AG04449 (cell line): ENCODE data around the gene SUMO4.

ENCODE experiments used
- CTCF ChIA-PET: fragments of 350-600 bp; formaldehyde crosslinking; extraction: SDS; loops from one replicate; lab custom pipeline; 2021; ENCODE audit warnings: antibody characterized with exemption; lab: Yijun Ruan, JAX
- POLR2A ChIA-PET: fragments of 400-600, 350-600 bp; formaldehyde crosslinking; extraction: SDS; loops from one replicate; lab custom pipeline; 2020; ENCODE audit warnings: antibody characterized with exemption, inconsistent platforms; lab: Yijun Ruan, JAX
- DNase-seq: peaks from one replicate; pipeline ENCODE4 v3.0.0-alpha.2; 2010; ENCODE audit warnings: low read depth, low spot score
- H3K4me3 ChIP-seq: 2 replicates; pipeline ENCODE4 v1.5.1; 2011; ENCODE audit warnings: low read depth, mild to moderate bottlenecking, control low read depth, low read length
- TF ChIP-seq, protein P1 (sequence below): IDR thresholded peaks from one replicate; pipeline ENCODE4 v1.5.1; 2011; ENCODE audit warnings: mild to moderate bottlenecking, moderate library complexity, low read length, control low read depth, inconsistent platforms; ENCODE audit not compliant: insufficient read depth; ENCODE audit errors: missing control alignments

The SUMO4 gene

DNA sequence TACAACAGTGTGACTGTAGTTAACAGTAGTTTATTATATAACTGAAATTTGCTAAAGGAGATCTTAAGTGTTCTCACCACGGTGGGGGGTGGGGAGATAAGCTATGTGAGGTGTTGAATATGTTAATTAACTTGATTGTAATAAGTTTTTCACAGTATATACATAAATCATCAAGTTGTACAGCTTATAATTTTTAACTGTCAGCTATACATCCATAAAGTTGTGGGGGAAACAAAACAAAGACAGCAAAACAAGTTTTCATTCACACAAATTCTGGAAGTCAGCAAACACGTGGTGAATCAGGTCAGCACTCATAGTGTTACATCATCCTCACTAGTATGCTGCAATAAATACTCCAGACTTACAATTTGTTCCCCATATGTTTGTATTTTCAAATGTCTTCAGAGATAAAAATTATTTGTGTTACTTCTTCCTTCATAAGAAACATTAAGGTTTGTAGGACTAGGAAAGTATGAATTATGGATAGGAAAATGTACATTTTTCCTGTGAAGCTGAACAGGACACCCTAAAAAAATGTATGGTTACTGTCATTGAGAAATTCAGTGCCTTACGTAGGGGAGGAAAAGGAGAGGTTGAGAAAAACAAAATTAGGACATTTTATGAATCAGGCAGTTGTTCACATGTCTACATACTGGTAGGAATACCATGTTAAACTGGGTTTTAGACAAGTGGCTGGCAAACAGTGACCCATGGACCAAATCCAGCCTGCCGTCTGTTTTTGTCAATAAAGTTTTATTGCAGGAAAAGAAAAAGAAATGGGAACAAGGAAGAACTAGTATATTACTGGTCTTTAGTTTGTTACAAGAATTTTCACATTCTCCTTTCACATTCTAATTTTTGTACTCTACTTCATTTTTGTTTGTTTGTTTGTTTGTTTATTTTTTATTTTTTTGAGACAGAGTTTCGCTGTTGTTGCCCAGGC lies 6.0 kb downstream of the SUMO4 start:
- no peak for DNase-seq
- POLR2A ChIA-PET, result no interaction called here
- H3K4me3 ChIP-seq, result no peak overlapping the region
- CTCF ChIA-PET, result interaction anchor here (1.5 kb wide), 1 partner anchor 26 kb away, joined by 4 read pairs; no protein-coding TSS in a partner anchor
- TF ChIP-seq, protein P1, sequence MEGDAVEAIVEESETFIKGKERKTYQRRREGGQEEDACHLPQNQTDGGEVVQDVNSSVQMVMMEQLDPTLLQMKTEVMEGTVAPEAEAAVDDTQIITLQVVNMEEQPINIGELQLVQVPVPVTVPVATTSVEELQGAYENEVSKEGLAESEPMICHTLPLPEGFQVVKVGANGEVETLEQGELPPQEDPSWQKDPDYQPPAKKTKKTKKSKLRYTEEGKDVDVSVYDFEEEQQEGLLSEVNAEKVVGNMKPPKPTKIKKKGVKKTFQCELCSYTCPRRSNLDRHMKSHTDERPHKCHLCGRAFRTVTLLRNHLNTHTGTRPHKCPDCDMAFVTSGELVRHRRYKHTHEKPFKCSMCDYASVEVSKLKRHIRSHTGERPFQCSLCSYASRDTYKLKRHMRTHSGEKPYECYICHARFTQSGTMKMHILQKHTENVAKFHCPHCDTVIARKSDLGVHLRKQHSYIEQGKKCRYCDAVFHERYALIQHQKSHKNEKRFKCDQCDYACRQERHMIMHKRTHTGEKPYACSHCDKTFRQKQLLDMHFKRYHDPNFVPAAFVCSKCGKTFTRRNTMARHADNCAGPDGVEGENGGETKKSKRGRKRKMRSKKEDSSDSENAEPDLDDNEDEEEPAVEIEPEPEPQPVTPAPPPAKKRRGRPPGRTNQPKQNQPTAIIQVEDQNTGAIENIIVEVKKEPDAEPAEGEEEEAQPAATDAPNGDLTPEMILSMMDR, result no peak

DNA sequence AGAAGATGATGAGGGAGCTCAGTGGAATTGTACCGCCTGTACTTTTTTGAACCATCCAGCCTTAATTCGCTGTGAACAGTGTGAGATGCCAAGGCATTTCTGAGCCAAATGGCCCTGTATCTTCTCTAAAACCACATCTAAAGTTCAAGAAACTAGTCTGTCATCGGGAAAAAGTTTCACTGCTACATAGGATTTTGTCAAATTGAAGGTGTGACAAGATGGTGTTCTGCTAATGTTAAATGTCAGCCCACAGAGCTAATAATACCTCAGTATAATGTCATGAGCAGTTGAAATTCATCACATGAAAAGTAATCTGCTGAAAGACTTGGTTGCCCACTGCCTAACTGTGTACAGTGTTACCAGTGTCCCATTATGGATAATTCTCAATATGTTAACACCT lies 9.6 kb downstream of the SUMO4 start:
- DNase-seq, result no peak
- H3K4me3 ChIP-seq, result no peak overlapping the region
- CTCF ChIA-PET, result interaction anchor here (0.9 to 1.0 kb wide), 2 partner anchors 14 to 23 kb away, joined by 3 read pairs; no protein-coding TSS in a partner anchor
- POLR2A ChIA-PET, result no interaction called here
- TF ChIP-seq, protein P1, result no peak

DNA sequence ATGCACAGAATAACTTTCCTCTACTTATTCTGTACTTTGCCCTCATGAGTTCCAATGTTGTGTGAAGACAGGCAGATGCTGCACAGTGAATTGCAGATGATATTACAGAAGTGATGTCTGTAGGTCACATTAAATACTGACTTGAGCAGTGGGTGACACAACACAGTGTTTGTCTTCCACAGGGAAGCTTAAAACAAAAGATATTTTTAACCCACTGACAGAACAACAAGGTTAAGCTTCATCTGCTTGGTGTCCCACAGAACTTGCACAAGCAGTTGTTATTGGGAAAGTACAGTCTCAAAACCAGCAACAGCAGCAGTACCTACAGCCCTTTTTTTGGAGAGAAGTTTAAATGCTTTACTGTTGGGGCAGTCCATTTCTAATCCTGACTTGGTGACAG lies 10.5 kb downstream of the SUMO4 start:
- H3K4me3 ChIP-seq, result no peak overlapping the region
- no peak for DNase-seq
- POLR2A ChIA-PET, result interaction anchor here (0.5 kb wide), 1 partner anchor 376 kb away, joined by 3 read pairs; no protein-coding TSS in a partner anchor
- TF ChIP-seq, protein P1, result no peak
- CTCF ChIA-PET, result no interaction called here

DNA sequence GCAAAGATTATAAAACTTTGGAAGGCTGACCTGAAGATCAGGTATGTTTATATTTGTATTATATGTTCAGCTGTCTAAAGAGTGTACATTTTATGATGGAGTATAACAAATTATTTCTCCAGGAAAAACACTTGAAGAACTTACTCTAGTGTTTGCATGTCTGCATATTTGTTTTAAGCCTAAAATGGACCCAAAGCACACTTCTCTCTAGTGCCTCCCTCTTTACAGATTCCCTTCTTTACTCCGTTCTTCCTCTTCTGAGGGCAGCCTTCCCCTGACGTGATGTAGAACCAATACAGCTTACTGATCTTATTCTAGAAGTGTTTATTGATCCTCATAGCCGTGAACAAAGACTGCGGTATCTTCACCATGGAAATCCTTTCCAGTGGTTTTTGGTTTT lies 13.9 kb downstream of the SUMO4 start:
- DNase-seq, result no peak
- ChIA-PET CTCF (interaction anchor here (0.6 to 1.1 kb wide), 3 partner anchors 12 to 103 kb away, joined by 3 to 5 read pairs (median 3); no protein-coding TSS in a partner anchor), POLR2A (no interaction called here)
- TF ChIP-seq, protein P1, result no peak
- H3K4me3 ChIP-seq, result no peak overlapping the region

DNA sequence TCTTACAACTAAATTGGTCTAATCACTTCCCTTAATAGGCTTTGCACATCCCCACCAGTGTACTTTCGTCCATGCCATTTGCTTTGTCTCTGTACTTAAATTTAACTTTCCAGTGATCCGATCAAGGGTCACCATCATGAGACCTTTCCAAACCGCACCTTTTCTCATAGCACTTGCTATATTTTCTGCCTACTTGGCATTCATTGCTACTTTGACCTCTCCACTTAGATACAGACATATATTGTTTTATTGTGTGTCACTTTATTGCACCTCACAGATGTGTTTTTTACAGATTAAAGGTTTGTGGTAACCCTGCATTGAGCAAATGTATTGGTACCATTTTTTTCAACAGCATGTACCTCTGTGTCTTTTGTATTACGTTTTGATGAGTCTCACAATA lies 14.8 kb downstream of the SUMO4 start:
- POLR2A ChIA-PET, result no interaction called here
- DNase-seq, result no peak
- CTCF ChIA-PET, result interaction anchor here (0.6 to 1.1 kb wide), 2 partner anchors 13 to 102 kb away, joined by 3 read pairs; no protein-coding TSS in a partner anchor
- TF ChIP-seq, protein P1, result no peak
- H3K4me3 ChIP-seq, result no peak overlapping the region

DNA sequence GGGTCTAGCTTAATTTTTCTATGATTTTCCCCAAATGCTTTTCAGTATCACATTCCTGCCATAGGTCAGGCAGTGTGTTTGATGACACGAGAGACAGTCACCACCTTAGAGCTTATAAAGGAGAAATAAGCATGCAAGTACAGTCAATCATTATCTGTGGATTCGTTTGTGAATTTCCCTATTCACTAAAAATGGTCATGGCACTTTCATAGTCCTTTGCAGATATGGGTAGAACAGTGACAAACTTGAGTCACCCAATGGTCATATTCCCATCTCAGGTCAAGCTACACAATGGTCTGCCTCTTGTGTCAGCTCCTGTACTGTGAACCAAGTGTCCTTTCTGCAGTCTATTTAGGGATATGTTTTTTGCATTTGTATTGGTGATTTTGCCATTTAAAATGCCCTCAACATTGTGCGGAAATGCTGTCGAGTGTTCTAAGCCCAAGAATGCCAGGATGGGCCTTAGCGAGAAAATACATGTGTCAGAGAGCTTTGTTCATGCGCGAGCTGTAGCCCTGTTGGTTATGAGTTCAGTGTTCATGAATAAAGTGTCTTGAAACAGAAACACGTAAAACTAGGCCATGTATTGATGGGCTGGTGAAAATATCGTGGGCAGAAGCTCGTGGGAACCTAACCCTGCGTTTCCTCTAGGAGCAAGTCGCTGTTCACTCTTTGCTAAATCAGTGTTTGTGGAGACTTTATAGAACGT lies 19.8 kb downstream of the SUMO4 start:
- TF ChIP-seq, protein P1, result no peak
- CTCF ChIA-PET, result interaction anchor here (5.3 to 18.9 kb wide), 2 partner anchors 12 to 389 kb away, joined by 55 to 382 read pairs; no protein-coding TSS in a partner anchor
- no peak for DNase-seq
- H3K4me3 ChIP-seq, result no peak overlapping the region
- POLR2A ChIA-PET, result no interaction called here
